Superior temporal gyrus (tissue), 1 donor: Measurements from ENCODE around the gene SCD.
A peak's percentile ranks its signal among the peaks of the same experiment; 100 is the strongest.
"Not testable (repeated sequence)": the region's sequence is repeated elsewhere in the genome, so short reads cannot be mapped to it uniquely, and the experiment has no call there.

Experiments
- DNase-seq: peaks from one replicate; pipeline ENCODE4 v3.0.0-alpha.2; 2016; ENCODE audit errors: extremely low spot score

Gene SCD

GRCh38 chr10:100362570-100363496, 15.8 kb downstream of the SCD start:
- DNase-seq = no peak

- no peak for DNase-seq
Observed at GRCh38 chr10:100364175-100364574, 17.1 kb downstream of the SCD start.

- DNase-seq = no peak
Observed at GRCh38 chr10:100364735-100365391, 17.8 kb downstream of the SCD start.

- DNase-seq = no peak
Observed at GRCh38 chr10:100368721-100369120, 21.7 kb downstream of the SCD start.

GRCh38 chr10:100370714-100371481, 23.9 kb downstream of the SCD start:
- peak; percentile 83 for DNase-seq

GRCh38 chr10:100371482-100372027, 24.5 kb downstream of the SCD start:
- no peak for DNase-seq

GRCh38 chr10:100372415-100373297, 25.6 kb downstream of the SCD start:
- peak; percentile 42 for DNase-seq

GRCh38 chr10:100373298-100374199, 26.5 kb downstream of the SCD start:
- peak; percentile 99 for DNase-seq

- DNase-seq = no peak
Observed at GRCh38 chr10:100374200-100374655, 27.2 kb downstream of the SCD start.

GRCh38 chr10:100374677-100375353, 27.8 kb downstream of the SCD start:
- DNase-seq = not testable (repeated sequence)

- not testable (repeated sequence) for DNase-seq
Observed at GRCh38 chr10:100376656-100377055, 29.6 kb downstream of the SCD start.

- DNase-seq = no peak
Observed at GRCh38 chr10:100377830-100378229, 30.8 kb downstream of the SCD start.

- no peak for DNase-seq
Observed at GRCh38 chr10:100380400-100380799, 33.4 kb downstream of the SCD start.

GRCh38 chr10:100382553-100382952, 35.5 kb downstream of the SCD start:
- no peak for DNase-seq

- no peak for DNase-seq
Observed at GRCh38 chr10:100383251-100383650, 36.2 kb downstream of the SCD start.

GRCh38 chr10:100391163-100392002, 44.4 kb downstream of the SCD start:
- DNase-seq = no peak

GRCh38 chr10:100392686-100393003, 45.6 kb downstream of the SCD start:
- no peak for DNase-seq

- DNase-seq = no peak
Observed at GRCh38 chr10:100395626-100396025, 48.6 kb downstream of the SCD start.
